ENCODE results near the gene CDHR3. TPM values are rescaled to one million over a fixed set of nuclear protein-coding genes. Genes with fewer than 3 reads are reported as not detected.

The CDHR3 gene
- total and polyA plus RNA-seq, 10 of the 15 experiments (the other 5 are each of a cell fraction or from before 2014, with no cell fraction given), result 0.06 to 0.11 TPM; not detected in 8

GRCh38 chr7:106080300-106080987 is 117.4 kb downstream of the CDHR3 start:
- Histone ChIP-seq H3K9me3 (replicated peaks; ENCODE audit: control insufficient read depth, insufficient read depth, low read length) (no peaks in the 10 kb centered on the region), H3K4me1 (ENCODE audit: control insufficient read depth, insufficient read depth, low read length) (peaks cover 12% of the 10 kb centered on the region), H2AFZ (ENCODE audit: control insufficient read depth, low read depth, low read length) (no peak overlapping the region), H3K79me2 (ENCODE audit: control insufficient read depth, insufficient read depth, low read length) (no peaks in the 10 kb centered on the region), H4K20me1 (ENCODE audit: control insufficient read depth, insufficient read depth) (no peaks in the 10 kb centered on the region), H3K9ac (ENCODE audit: control insufficient read depth, insufficient read depth, low read length) (no peak overlapping the region), H3K4me2 (ENCODE audit: control insufficient read depth, insufficient read depth) (no peak overlapping the region), H3K36me3 (ENCODE audit: control insufficient read depth in 2 of 2, insufficient read depth in 2 of 2, low read length in 1 of 2) (no peaks in the 10 kb centered on the region), H3K27me3 (replicated peaks in 1 of 2; ENCODE audit: control insufficient read depth in 2 of 2, insufficient read depth in 2 of 2, low read length in 1 of 2) (no peaks in the 10 kb centered on the region), H3K27ac (ENCODE audit: control insufficient read depth, insufficient read depth) (no peak overlapping the region), H3K4me3 (no peak overlapping the region)
- BruUV-seq (replicated peaks), result no TSS peak
- ATAC-seq (no peak), DNase-seq (ENCODE audit: low read depth, low spot score) (no peak), FAIRE-seq (no peak)
- RAD21 ChIA-PET (ENCODE audit: unreplicated experiment), result interaction anchor here (0.7 to 1.2 kb wide), 3 partner anchors 10 to 85 kb away, joined by 3 to 4 read pairs (median 3); no protein-coding TSS in a partner anchor
- in situ Hi-C loops (cut with MboI), result no loop called here
- intact Hi-C loops (cut with micrococcal nuclease; ENCODE audit: unreplicated experiment), result no loop called here
- WGBS (ENCODE audit: insufficient coverage, insufficient replicate concordance, low lambda C conversion rate, missing lambda C conversion rate), result 90% methylated on average over 6 of the region's 6 CpGs
- TF ChIP-seq PAX8 (IDR thresholded peaks at IDR 0.05) (no peak), RAD51 (IDR thresholded peaks at IDR 0.05) (no peak), PML (IDR thresholded peaks at IDR 0.05; ENCODE audit: low read length) (no peak), HSF1 (IDR thresholded peaks at IDR 0.05; ENCODE audit: low read depth, low read length) (no peak), ETV6 (conservative IDR thresholded peaks at IDR 0.05 in 1 of 2, IDR thresholded peaks at IDR 0.05 in 1 of 2; ENCODE audit: borderline replicate concordance in 1 of 2, low read depth in 1 of 2) (no peak), REST (IDR thresholded peaks at IDR 0.05; ENCODE audit: low read depth, low read length) (no peak), FOXK2 (IDR thresholded peaks at IDR 0.05) (no peak), USF2 (IDR thresholded peaks at IDR 0.05; ENCODE audit: borderline replicate concordance, low read depth, low read length) (no peak)
- POLR2A ChIA-PET, result interaction anchor here (0.8 to 1.1 kb wide), 3 partner anchors 8 to 31 kb away, joined by 3 read pairs; partner anchors contain the start of gene SYPL1
- CTCF ChIA-PET, result interaction anchor here (0.7 to 5.9 kb wide), 8 partner anchors 8 to 320 kb away, joined by 3 to 24 read pairs (median 4); no protein-coding TSS in a partner anchor
- SMC1A ChIA-PET (ENCODE audit: uncharacterized antibody, unreplicated experiment), result interaction anchor here (0.6 to 7.8 kb wide), 10 partner anchors 9 to 1113 kb away, joined by 3 to 78 read pairs (median 4); no protein-coding TSS in a partner anchor

Measured in GM12878 (cell line).